Endothelial cell of umbilical vein (primary cell): Measurements from ENCODE around the gene HMMR. TPM values are rescaled to one million over a fixed set of nuclear protein-coding genes. Genes with fewer than 3 reads are reported as not detected.
A peak's percentile ranks its signal among the peaks of the same experiment; 100 is the strongest.

ENCODE experiments used
- BruUV-seq: library from RNA; stranded (reverse); fragments of 400-500 nt; replicated peaks from 2 replicates; lab custom pipeline; 2021; lab: Mats Ljungman, UMichigan
- CTCF ChIA-PET: fragments of 300-600, 350-600 bp; sonication (Branson Sonifier 250); formaldehyde crosslinking; loops from one replicate; lab custom pipeline; 2021; ENCODE audit warnings: antibody characterized with exemption, inconsistent platforms; lab: Charles Lee
- POLR2A ChIA-PET: fragments of 300-600, 350-600 bp; sonication (Branson Sonifier 250); formaldehyde crosslinking; loops from one replicate; lab custom pipeline; 2021; ENCODE audit warnings: antibody characterized with exemption, inconsistent platforms; lab: Charles Lee
- DNase-seq: peaks from one replicate; pipeline ENCODE4 v3.0.0-alpha.2; 2011; ENCODE audit warnings: low read depth, low spot score
- FAIRE-seq: peaks from 2 replicates; lab custom pipeline; 2011; peaks lifted over from hg19 to GRCh38; lab: Jason Lieb, UNC
- H2AFZ ChIP-seq: 2 replicates; pipeline ENCODE4 v1.6.0; 2012; ENCODE audit warnings: low read depth, low read length, control low read depth, inconsistent platforms
- H3K27ac ChIP-seq: 2 replicates; pipeline ENCODE4 v1.5.1; 2011; ENCODE audit warnings: low read depth, mild to moderate bottlenecking, control low read depth, low read length, moderate library complexity; ENCODE audit not compliant: insufficient read depth
- H3K27me3 ChIP-seq, 2 experiments: 2 replicates each; pipeline versions ENCODE4 v1.6.0 to v1.6.1; 2011; ENCODE audit warnings: low read length in 2 of 2, mixed read lengths in 1 of 2; ENCODE audit not compliant: control insufficient read depth in 2 of 2, insufficient read depth in 2 of 2
- H3K36me3 ChIP-seq, 2 experiments: 2 replicates in 1 of 2; 3 replicates in 1 of 2; pipeline ENCODE4 v1.5.1; 2011; ENCODE audit warnings: low read length in 2 of 2, mild to moderate bottlenecking in 1 of 2, moderate library complexity in 1 of 2; ENCODE audit not compliant: control insufficient read depth in 2 of 2, insufficient read depth in 2 of 2; ENCODE audit errors: extremely low read depth in 1 of 2
- H3K4me1 ChIP-seq: 3 replicates; pipeline ENCODE4 v1.5.1; 2011; ENCODE audit warnings: mild to moderate bottlenecking, low read length; ENCODE audit not compliant: control insufficient read depth, insufficient read depth; ENCODE audit errors: extremely low read depth
- H3K4me2 ChIP-seq: 2 replicates; pipeline ENCODE4 v1.6.1; 2011; ENCODE audit warnings: low read length, control low read depth, mixed read lengths; ENCODE audit not compliant: insufficient read depth
- H3K4me3 ChIP-seq, 3 experiments: fragments of 200-600 bp in 1 of 3; sonication (generic), shearing (Covaris generic) in 1 of 3; replicated peaks in 1 of 3; 2 replicates each; pipeline ENCODE4 v1.5.1; 2011 to 2016; ENCODE audit warnings: control low read depth in 3 of 3, low read length in 3 of 3, mild to moderate bottlenecking in 2 of 3, inconsistent platforms in 1 of 3, low read depth in 1 of 3, moderate library complexity in 1 of 3; ENCODE audit not compliant: insufficient read depth in 1 of 3
- H3K79me2 ChIP-seq: 2 replicates; pipeline ENCODE4 v1.6.0; 2012; ENCODE audit warnings: low read length, inconsistent platforms; ENCODE audit not compliant: control insufficient read depth, insufficient read depth
- H3K9ac ChIP-seq: replicated peaks from 2 replicates; pipeline ENCODE3; 2011; ENCODE audit warnings: low read length, control low read depth; ENCODE audit not compliant: insufficient read depth; ENCODE audit errors: extremely low read depth
- H3K9me1 ChIP-seq: replicated peaks from 3 replicates; pipeline ENCODE4 v1.6.0; 2011; ENCODE audit warnings: mild to moderate bottlenecking, low read length; ENCODE audit not compliant: control insufficient read depth, insufficient read depth; ENCODE audit errors: extremely low read depth
- H3K9me3 ChIP-seq: replicated peaks from 2 replicates; pipeline ENCODE4 v1.5.1; 2012; ENCODE audit warnings: low read length, inconsistent platforms; ENCODE audit not compliant: control insufficient read depth, insufficient read depth
- H4K20me1 ChIP-seq: replicated peaks from 2 replicates; pipeline ENCODE3; 2011; ENCODE audit warnings: mild to moderate bottlenecking, low read length; ENCODE audit not compliant: control insufficient read depth, insufficient read depth; ENCODE audit errors: extremely low read depth
- CTCF ChIP-seq, 2 donors: IDR thresholded peaks; 1 replicate in 1 of 2; 2 replicates in 1 of 2; pipeline ENCODE4 v1.5.1; 2011; ENCODE audit warnings: low read length in 2 of 2, mild to moderate bottlenecking in 2 of 2, moderate library complexity in 2 of 2, control low read depth in 1 of 2, inconsistent platforms in 1 of 2, low read depth in 1 of 2; ENCODE audit not compliant: insufficient read depth in 1 of 2; ENCODE audit errors: extremely low read depth in 1 of 2
- EZH2 ChIP-seq: IDR thresholded peaks from 2 replicates; pipeline ENCODE4 v1.6.1; 2012; ENCODE audit warnings: borderline replicate concordance, low read depth, mild to moderate bottlenecking, moderate library complexity, low read length, inconsistent platforms; ENCODE audit not compliant: severe bottlenecking
- FOS ChIP-seq: IDR thresholded peaks from 2 replicates; pipeline ENCODE4 v1.6.1; 2011; ENCODE audit warnings: mild to moderate bottlenecking, low read length, moderate library complexity, borderline replicate concordance; ENCODE audit not compliant: insufficient read depth
- GATA2 ChIP-seq: IDR thresholded peaks from 2 replicates; pipeline ENCODE4 v1.7.0; 2011; ENCODE audit warnings: low read depth, mild to moderate bottlenecking, moderate library complexity, mixed read lengths, low read length; ENCODE audit not compliant: insufficient read length, insufficient read depth
- JUN ChIP-seq: IDR thresholded peaks from 2 replicates; pipeline ENCODE4 v1.6.1; 2011; ENCODE audit warnings: borderline replicate concordance, low read depth; ENCODE audit not compliant: insufficient read length, insufficient read depth
- MAX ChIP-seq: IDR thresholded peaks from 2 replicates; pipeline ENCODE4 v1.6.1; 2011; ENCODE audit not compliant: insufficient read depth, insufficient read length
- MYC ChIP-seq: IDR thresholded peaks from one replicate; pipeline ENCODE4 v1.6.1; 2011; ENCODE audit warnings: mild to moderate bottlenecking, low read depth, low read length
- POLR2A ChIP-seq: IDR thresholded peaks from 2 replicates; pipeline ENCODE4 v1.6.1; 2012; ENCODE audit warnings: low read depth, mild to moderate bottlenecking, control low read depth, low read length
- POLR2AphosphoS5 ChIP-seq: IDR thresholded peaks from 2 replicates; pipeline ENCODE4 v1.6.1; 2012; ENCODE audit warnings: low read depth, mild to moderate bottlenecking, control low read depth, low read length, moderate library complexity; ENCODE audit not compliant: insufficient read depth
- dilution Hi-C: fragments of 300-500 bp; cut with MboI; formaldehyde crosslinking; loops from one replicate; pipeline ENCODE4 v1.15.0; 2019; ENCODE audit warnings: low sequenced_read_pairs; ENCODE audit not compliant: extremely low pct_ligation_motif_present
- intact Hi-C: fragments of 100-400 bp; cut with micrococcal nuclease; formaldehyde crosslinking; loops from one replicate; pipeline ENCODE4 v1.10.0; 2022
- polyA plus RNA-seq, 4 experiments: library from polyadenylated mRNA; depleted of rRNA in 3 of 4; stranded (reverse) in 3 of 4; unstranded in 1 of 4; fragments of >200 nt; gene quantifications; 2 replicates each; pipeline versions ENCODE4 v1.2.1 to v1.2.3, GENCODE V29; 2011 to 2012; ENCODE audit warnings: missing spikeins in 1 of 4
- total RNA-seq: library from RNA; stranded (reverse); gene quantifications from 2 replicates; pipeline ENCODE4 v1.2.3, GENCODE V29; 2021

HMMR gene
- total and polyA plus RNA-seq, 2 donors (not counting 3 experiments of a cell fraction or from before 2014, with no cell fraction given) = 5.5 to 31.0 TPM

- H2AFZ ChIP-seq = peak overlapping the region; percentile 60
- POLR2A ChIA-PET = no interaction called here
- H3K4me3 ChIP-seq = peak overlapping the region; percentile 54 to 98 (median 59)
- no peaks in the 10 kb centered on the region for H4K20me1 ChIP-seq
- dilution Hi-C loops = no loop called here
- no peaks in the 10 kb centered on the region for H3K27me3 ChIP-seq
- CTCF ChIA-PET = interaction anchor here (1.4 to 1.5 kb wide), 3 partner anchors 30 to 44 kb away, joined by 5 to 15 read pairs (median 10); partner anchors contain the start of genes HMMR and NUDCD2
- FAIRE-seq = peak; percentile 68
- peak overlapping the region; percentile 70 for H3K27ac ChIP-seq
- no peaks in the 10 kb centered on the region for H3K9me1 ChIP-seq
- H3K4me2 ChIP-seq = peak overlapping the region; percentile 89
- DNase-seq = peak; percentile 75
- H3K9me3 ChIP-seq = no peaks in the 10 kb centered on the region
- H3K79me2 ChIP-seq = peaks cover 36% of the 10 kb centered on the region
- BruUV-seq = TSS peak; percentile 0
- intact Hi-C loops = loop anchor here (2.0 kb wide), 2 partner anchors 62 to 356 kb away; no protein-coding TSS in a partner anchor
- H3K36me3 ChIP-seq = no peaks in the 10 kb centered on the region
- H3K9ac ChIP-seq = peak overlapping the region; percentile 84
- peaks cover 29% of the 10 kb centered on the region for H3K4me1 ChIP-seq
- TF ChIP-seq GATA2 = no peak
- TF ChIP-seq EZH2 = no peak
- TF ChIP-seq MYC = no peak
- TF ChIP-seq POLR2A = no peak
- TF ChIP-seq POLR2AphosphoS5 = peak; percentile 21
Measured at GRCh38 chr5:163504079-163504931, 43.9 kb downstream of the HMMR start.

- dilution Hi-C loops (no loop called here), intact Hi-C loops (loop anchor here (1.0 to 5.0 kb wide), 7 partner anchors 44 to 697 kb away; partner anchors contain the start of gene CCNG1)
- ChIA-PET POLR2A (interaction anchor here (0.8 to 1.1 kb wide), 2 partner anchors 43 to 45 kb away, joined by 6 to 15 read pairs; partner anchors contain the start of genes HMMR and NUDCD2), CTCF (interaction anchor here (0.8 to 1.5 kb wide), 5 partner anchors 21 to 64 kb away, joined by 3 to 15 read pairs (median 4); partner anchors contain the start of genes HMMR and NUDCD2)
- no peaks in the 10 kb centered on the region for H3K27me3 ChIP-seq
- TSS peak; percentile 67 for BruUV-seq
- no peak overlapping the region for H2AFZ ChIP-seq
- H3K9me1 ChIP-seq = no peaks in the 10 kb centered on the region
- DNase-seq (no peak), FAIRE-seq (no peak)
- peaks cover 36% of the 10 kb centered on the region for H3K4me1 ChIP-seq
- TF ChIP-seq GATA2 = no peak
- TF ChIP-seq JUN = no peak
- TF ChIP-seq CTCF (IDR thresholded peaks at IDR 0.05; ENCODE audit: extremely low read depth in 1 of 2, insufficient read depth in 1 of 2, low read depth in 1 of 2, low read length in 2 of 2) = no peak
- TF ChIP-seq EZH2 = no peak
- no peak for TF ChIP-seq MYC
- TF ChIP-seq FOS = no peak
- TF ChIP-seq POLR2AphosphoS5 = no peak
- TF ChIP-seq POLR2A = no peak
- no peak for TF ChIP-seq MAX
- no peaks in the 10 kb centered on the region for H3K9me3 ChIP-seq
- H3K27ac ChIP-seq = peak overlapping the region; percentile 70
- peak overlapping the region; percentile 84 for H3K9ac ChIP-seq
- H3K36me3 ChIP-seq = no peaks in the 10 kb centered on the region
- no peaks in the 10 kb centered on the region for H4K20me1 ChIP-seq
- H3K79me2 ChIP-seq = peaks cover 43% of the 10 kb centered on the region
- peak overlapping the region; percentile 89 for H3K4me2 ChIP-seq
- H3K4me3 ChIP-seq = peak overlapping the region; percentile 54 to 98 (median 59)
Measured at GRCh38 chr5:163505049-163505367, 44.6 kb downstream of the HMMR start.
